HepG2 (cell line): Measurements from ENCODE around the gene CAMK2D. TPM values are rescaled to one million over a fixed set of nuclear protein-coding genes. Genes with fewer than 3 reads are reported as not detected.

Experiments used
- ATAC-seq: fragments of 200-7000 bp; cut with Tn5 transposase; 3 replicates; pipeline ENCODE4 v1.9.1; 2020; ENCODE audit warnings: mild to moderate bottlenecking, moderate library complexity
- BruUV-seq: library from RNA; stranded (reverse); fragments of 400-500 nt; replicated peaks from 2 replicates; lab custom pipeline; 2021; lab: Mats Ljungman, UMichigan
- CTCF ChIA-PET: fragments of 300-600 bp; formaldehyde crosslinking; extraction: SDS; loops from one replicate; lab custom pipeline; 2021; ENCODE audit warnings: low total read pairs, inconsistent platforms, low intra/inter-chr PET ratio; lab: Yijun Ruan, JAX
- POLR2A ChIA-PET: fragments of 350-600 bp; sonication (Branson Sonifier 250); formaldehyde crosslinking; loops from one replicate; lab custom pipeline; 2020; ENCODE audit warnings: antibody characterized with exemption, inconsistent platforms; lab: Yijun Ruan, JAX
- DNase-seq: peaks from one replicate; pipeline ENCODE4 v3.0.0-alpha.2; 2015; ENCODE audit warnings: low spot score
- FAIRE-seq: peaks from 3 replicates; lab custom pipeline; 2011; peaks lifted over from hg19 to GRCh38; lab: Jason Lieb, UNC
- H2AFZ ChIP-seq: one replicate; pipeline ENCODE4 v1.6.1; 2011; ENCODE audit warnings: low read length, inconsistent platforms
- H3K27ac ChIP-seq: fragments of 300-600 bp; 3 replicates; pipeline ENCODE4 v1.8.0; 2011; ENCODE audit warnings: mixed run types, mild to moderate bottlenecking, mixed read lengths, low read length, inconsistent platforms; ENCODE audit not compliant: insufficient read depth; ENCODE audit errors: extremely low read length
- H3K27me3 ChIP-seq, 2 experiments: fragments of 200-600 bp in 1 of 2; 2 replicates in 1 of 2; 3 replicates in 1 of 2; pipeline versions ENCODE4 v1.6.0 to v1.8.0; 2011; ENCODE audit warnings: low read length in 2 of 2, mild to moderate bottlenecking in 2 of 2, moderate library complexity in 2 of 2, inconsistent platforms in 1 of 2; ENCODE audit not compliant: insufficient read depth in 2 of 2, control insufficient read depth in 1 of 2
- H3K36me3 ChIP-seq, 2 experiments: fragments of 200-600 bp in 1 of 2; replicated peaks in 1 of 2; 2 replicates in 1 of 2; 3 replicates in 1 of 2; pipeline versions ENCODE4 v1.5.1 to v1.8.0; 2011; ENCODE audit warnings: low read length in 2 of 2, inconsistent platforms in 1 of 2; ENCODE audit not compliant: insufficient read depth in 2 of 2, control insufficient read depth in 1 of 2
- H3K4me1 ChIP-seq: 2 replicates; pipeline ENCODE4 v1.5.1; 2012; ENCODE audit warnings: low read length, inconsistent platforms; ENCODE audit not compliant: insufficient read depth
- H3K4me2 ChIP-seq: 2 replicates; pipeline ENCODE4 v1.6.0; 2011; ENCODE audit warnings: low read depth, low read length, inconsistent platforms
- H3K4me3 ChIP-seq, 3 experiments: fragments of 200-600 bp in 1 of 3; sonication (generic), shearing (Covaris generic) in 1 of 3; replicated peaks in 1 of 3; 2 replicates each; pipeline ENCODE4 v1.5.1; 2011 to 2016; ENCODE audit warnings: low read length in 3 of 3, inconsistent platforms in 2 of 3, low read depth in 2 of 3, mild to moderate bottlenecking in 2 of 3, control low read depth in 1 of 3, mixed read lengths in 1 of 3; ENCODE audit not compliant: insufficient read depth in 1 of 3
- H3K79me2 ChIP-seq: one replicate; pipeline ENCODE4 v1.6.1; 2011; ENCODE audit warnings: low read length, inconsistent platforms; ENCODE audit not compliant: insufficient read depth
- H3K9ac ChIP-seq: 2 replicates; pipeline ENCODE4 v1.6.0; 2011; ENCODE audit warnings: mild to moderate bottlenecking, low read depth, low read length, inconsistent platforms; ENCODE audit not compliant: insufficient read depth
- H3K9me3 ChIP-seq: 2 replicates; pipeline ENCODE4 v1.5.1; 2012; ENCODE audit warnings: mild to moderate bottlenecking, low read length
- H4K20me1 ChIP-seq: 2 replicates; pipeline ENCODE4 v1.6.0; 2011; ENCODE audit warnings: inconsistent platforms, mild to moderate bottlenecking, low read length, moderate library complexity; ENCODE audit not compliant: insufficient read depth
- BRCA1 ChIP-seq: sonication (generic); formaldehyde crosslinking; IDR thresholded peaks from 2 replicates; pipeline ENCODE4 v1.4.0; 2020; ENCODE audit warnings: missing genetic modification reagents
- FOXA1 ChIP-seq, 2 experiments: fragments of 450-650 bp in 1 of 2; sonication (generic) in 1 of 2; formaldehyde crosslinking in 1 of 2; IDR thresholded peaks; 2 replicates each; pipeline versions ENCODE4 v1.4.0 to v1.6.1; 2016 to 2020; ENCODE audit warnings: missing genetic modification reagents in 1 of 2
- SNAPC4 ChIP-seq: sonication (generic); formaldehyde crosslinking; IDR thresholded peaks from 2 replicates; pipeline ENCODE4 v1.4.0; 2020; ENCODE audit warnings: mild to moderate bottlenecking, missing genetic modification reagents
- ZBTB8A ChIP-seq: sonication (generic); formaldehyde crosslinking; IDR thresholded peaks from 2 replicates; pipeline ENCODE4 v1.4.0; 2020; ENCODE audit warnings: mild to moderate bottlenecking, low read depth, missing genetic modification reagents, borderline replicate concordance
- ZNF432 ChIP-seq: sonication (generic); formaldehyde crosslinking; IDR thresholded peaks from 2 replicates; pipeline ENCODE4 v1.5.0; 2020; ENCODE audit warnings: missing genetic modification reagents, mild to moderate bottlenecking, borderline replicate concordance
- ZNF577 ChIP-seq: sonication (generic); formaldehyde crosslinking; IDR thresholded peaks from 2 replicates; pipeline ENCODE4 v1.4.0; 2020; ENCODE audit warnings: mild to moderate bottlenecking, low read depth, missing genetic modification reagents, borderline replicate concordance
- WGBS: methylation state at CpG from one replicate; pipeline ENCODE4 v1.1.6; 2017; ENCODE audit warnings: low lambda C conversion rate; 5-methylcytosine and 5-hydroxymethylcytosine counted together
- in situ Hi-C: cut with HindIII; loops from 2 replicates; pipeline ENCODE4 v1.10.0; 2017; ENCODE audit warnings: low pct_unique_long_range_greater_than_20kb; ENCODE audit not compliant: extremely low pct_ligation_motif_present
- intact Hi-C: fragments of 100-400 bp; cut with micrococcal nuclease; formaldehyde crosslinking; loops from one replicate; pipeline ENCODE4 v1.10.0; 2022; ENCODE audit not compliant: unreplicated experiment
- polyA plus RNA-seq, 8 experiments: library from polyadenylated mRNA; depleted of rRNA in 3 of 8; stranded (reverse) in 7 of 8; unstranded in 1 of 8; fragments of >200 nt; fragmentation: Illumina TruSeq in 4 of 8; extraction: Trizol in 4 of 8; gene quantifications; 2 replicates each; pipeline versions ENCODE4 v1.2.1 to v1.2.3, GENCODE V29; 2011 to 2016; ENCODE audit warnings: low read depth in 4 of 8, missing spikeins in 1 of 8, mixed read lengths in 1 of 8; ENCODE audit not compliant: insufficient read depth in 1 of 8
- total RNA-seq, 5 experiments: library from RNA; depleted of rRNA; stranded (reverse); fragments of >200 nt; fragmentation: Illumina TruSeq; extraction: Trizol; gene quantifications; 2 replicates each; pipeline ENCODE4 v1.2.3, GENCODE V29; 2016; ENCODE audit warnings: low read depth in 1 of 5
- TF ChIP-seq, protein P1 (sequence below): sonication (generic); formaldehyde crosslinking; IDR thresholded peaks from 2 replicates; pipeline ENCODE4 v1.5.1; 2020; ENCODE audit warnings: mild to moderate bottlenecking, missing genetic modification reagents, moderate library complexity
- TF ChIP-seq, protein P2 (sequence below): fragments of 450-650 bp; IDR thresholded peaks from 2 replicates; pipeline ENCODE4 v1.6.1; 2017; ENCODE audit warnings: mild to moderate bottlenecking

Gene CAMK2D
- total and polyA plus RNA-seq, 2 of the 13 experiments (the other 11 are each of a cell fraction or from before 2014, with no cell fraction given) = 18.0 to 65.4 TPM

- H3K27ac ChIP-seq = no peak overlapping the region
- no peak overlapping the region for H2AFZ ChIP-seq
- no peak overlapping the region for H3K4me3 ChIP-seq
- no peaks in the 10 kb centered on the region for H3K4me1 ChIP-seq
- H3K9ac ChIP-seq = no peak overlapping the region
- in situ Hi-C loops (no loop called here), intact Hi-C loops (no loop called here)
- ATAC-seq = no peak
- TF ChIP-seq ZBTB8A (no peak), BRCA1 (CRISPR knock-in tag) (no peak)
- TF ChIP-seq, protein P1, sequence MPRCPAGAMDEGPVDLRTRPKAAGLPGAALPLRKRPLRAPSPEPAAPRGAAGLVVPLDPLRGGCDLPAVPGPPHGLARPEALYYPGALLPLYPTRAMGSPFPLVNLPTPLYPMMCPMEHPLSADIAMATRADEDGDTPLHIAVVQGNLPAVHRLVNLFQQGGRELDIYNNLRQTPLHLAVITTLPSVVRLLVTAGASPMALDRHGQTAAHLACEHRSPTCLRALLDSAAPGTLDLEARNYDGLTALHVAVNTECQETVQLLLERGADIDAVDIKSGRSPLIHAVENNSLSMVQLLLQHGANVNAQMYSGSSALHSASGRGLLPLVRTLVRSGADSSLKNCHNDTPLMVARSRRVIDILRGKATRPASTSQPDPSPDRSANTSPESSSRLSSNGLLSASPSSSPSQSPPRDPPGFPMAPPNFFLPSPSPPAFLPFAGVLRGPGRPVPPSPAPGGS = no peak
- 98% methylated on average over 8 of the region's 9 CpGs for WGBS
- H3K9me3 ChIP-seq = no peaks in the 10 kb centered on the region
- H3K79me2 ChIP-seq = no peaks in the 10 kb centered on the region
- H3K36me3 ChIP-seq = peaks cover 0 to 1% of the 10 kb centered on the region in 2 experiments; a peak in 1 of 5 replicates
- no peak for FAIRE-seq
- no peak for DNase-seq
- H3K4me2 ChIP-seq = no peak overlapping the region
- ChIA-PET CTCF (no interaction called here), POLR2A (no interaction called here)
- 0 out of 2 replicates have a peak, but pooled peaks cover 2% of the 10 kb centered on the region for H4K20me1 ChIP-seq
- BruUV-seq = no TSS peak
- H3K27me3 ChIP-seq = no peaks in the 10 kb centered on the region; a peak in 1 of 5 replicates
Observed at GRCh38 chr4:113607147-113607720, 154.3 kb downstream of the CAMK2D start.

DNA sequence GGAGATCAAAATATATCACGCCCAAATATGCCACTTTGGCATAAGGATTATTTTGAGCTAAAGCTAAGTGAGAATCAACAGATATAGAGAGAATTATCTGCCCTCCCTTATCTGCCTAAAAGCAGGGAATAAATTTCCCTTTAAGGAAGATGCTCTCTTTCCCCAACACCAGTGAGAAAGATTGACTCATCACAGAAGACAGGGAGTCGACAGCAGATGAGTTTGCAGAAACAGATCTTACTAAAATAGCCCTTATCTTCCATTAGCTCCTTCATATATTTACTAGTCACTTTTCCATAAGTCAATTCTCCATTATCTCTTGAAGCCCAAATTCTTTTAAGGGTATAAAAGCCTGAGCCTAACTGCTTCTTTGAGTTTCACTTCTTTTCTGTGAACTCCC is 156.6 kb downstream of the CAMK2D start:
- Histone ChIP-seq H3K9me3 (no peaks in the 10 kb centered on the region), H3K27ac (no peak overlapping the region), H4K20me1 (0 out of 2 replicates have a peak, but pooled peaks cover 2% of the 10 kb centered on the region), H3K79me2 (no peaks in the 10 kb centered on the region), H3K4me3 (no peak overlapping the region), H3K27me3 (no peaks in the 10 kb centered on the region; a peak in 1 of 5 replicates), H3K9ac (no peak overlapping the region), H3K4me2 (no peak overlapping the region), H3K36me3 (peaks cover 0 to 1% of the 10 kb centered on the region in 2 experiments; a peak in 1 of 5 replicates), H2AFZ (no peak overlapping the region), H3K4me1 (no peaks in the 10 kb centered on the region)
- DNase-seq (no peak), ATAC-seq (no peak), FAIRE-seq (no peak)
- POLR2A ChIA-PET = no interaction called here
- in situ Hi-C loops (no loop called here), intact Hi-C loops (no loop called here)
- WGBS = 97% methylated on average over 2 of the region's 2 CpGs
- BruUV-seq = no TSS peak
- CTCF ChIA-PET = no interaction called here
- TF ChIP-seq FOXA1 (IDR thresholded peaks at IDR 0.05) (no peak), FOXA1 (CRISPR knock-in tag; IDR thresholded peaks at IDR 0.05) (no peak), SNAPC4 (CRISPR knock-in tag) (no peak), ZNF432 (CRISPR knock-in tag) (no peak), ZNF577 (CRISPR knock-in tag) (no peak)
- TF ChIP-seq, protein P2, sequence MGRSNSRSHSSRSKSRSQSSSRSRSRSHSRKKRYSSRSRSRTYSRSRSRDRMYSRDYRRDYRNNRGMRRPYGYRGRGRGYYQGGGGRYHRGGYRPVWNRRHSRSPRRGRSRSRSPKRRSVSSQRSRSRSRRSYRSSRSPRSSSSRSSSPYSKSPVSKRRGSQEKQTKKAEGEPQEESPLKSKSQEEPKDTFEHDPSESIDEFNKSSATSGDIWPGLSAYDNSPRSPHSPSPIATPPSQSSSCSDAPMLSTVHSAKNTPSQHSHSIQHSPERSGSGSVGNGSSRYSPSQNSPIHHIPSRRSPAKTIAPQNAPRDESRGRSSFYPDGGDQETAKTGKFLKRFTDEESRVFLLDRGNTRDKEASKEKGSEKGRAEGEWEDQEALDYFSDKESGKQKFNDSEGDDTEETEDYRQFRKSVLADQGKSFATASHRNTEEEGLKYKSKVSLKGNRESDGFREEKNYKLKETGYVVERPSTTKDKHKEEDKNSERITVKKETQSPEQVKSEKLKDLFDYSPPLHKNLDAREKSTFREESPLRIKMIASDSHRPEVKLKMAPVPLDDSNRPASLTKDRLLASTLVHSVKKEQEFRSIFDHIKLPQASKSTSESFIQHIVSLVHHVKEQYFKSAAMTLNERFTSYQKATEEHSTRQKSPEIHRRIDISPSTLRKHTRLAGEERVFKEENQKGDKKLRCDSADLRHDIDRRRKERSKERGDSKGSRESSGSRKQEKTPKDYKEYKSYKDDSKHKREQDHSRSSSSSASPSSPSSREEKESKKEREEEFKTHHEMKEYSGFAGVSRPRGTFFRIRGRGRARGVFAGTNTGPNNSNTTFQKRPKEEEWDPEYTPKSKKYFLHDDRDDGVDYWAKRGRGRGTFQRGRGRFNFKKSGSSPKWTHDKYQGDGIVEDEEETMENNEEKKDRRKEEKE = no peak
